IMR-90 (cell line): Measurements from ENCODE around the gene NPAS3.

Source experiments
- MAZ ChIP-seq: IDR thresholded peaks from 2 replicates; pipeline ENCODE4 v1.6.1; 2012; ENCODE audit warnings: low read depth, mild to moderate bottlenecking, low read length, improper control_type of control experiment, moderate library complexity, borderline replicate concordance
- NFE2L2 ChIP-seq: fragments of 150-350 bp; IDR thresholded peaks from 2 replicates; pipeline ENCODE4 v1.6.1; 2016; ENCODE audit warnings: low read depth, mild to moderate bottlenecking, low read length
- POLR2A ChIP-seq: IDR thresholded peaks from 2 replicates; pipeline ENCODE4 v1.6.1; 2012; ENCODE audit warnings: mild to moderate bottlenecking, low read depth, low read length
- TF ChIP-seq, protein P1 (sequence below): conservative IDR thresholded peaks from 2 replicates; pipeline ENCODE4 v1.5.1; 2012; ENCODE audit warnings: mild to moderate bottlenecking, low read depth, low read length, improper control_type of control experiment

DNA sequence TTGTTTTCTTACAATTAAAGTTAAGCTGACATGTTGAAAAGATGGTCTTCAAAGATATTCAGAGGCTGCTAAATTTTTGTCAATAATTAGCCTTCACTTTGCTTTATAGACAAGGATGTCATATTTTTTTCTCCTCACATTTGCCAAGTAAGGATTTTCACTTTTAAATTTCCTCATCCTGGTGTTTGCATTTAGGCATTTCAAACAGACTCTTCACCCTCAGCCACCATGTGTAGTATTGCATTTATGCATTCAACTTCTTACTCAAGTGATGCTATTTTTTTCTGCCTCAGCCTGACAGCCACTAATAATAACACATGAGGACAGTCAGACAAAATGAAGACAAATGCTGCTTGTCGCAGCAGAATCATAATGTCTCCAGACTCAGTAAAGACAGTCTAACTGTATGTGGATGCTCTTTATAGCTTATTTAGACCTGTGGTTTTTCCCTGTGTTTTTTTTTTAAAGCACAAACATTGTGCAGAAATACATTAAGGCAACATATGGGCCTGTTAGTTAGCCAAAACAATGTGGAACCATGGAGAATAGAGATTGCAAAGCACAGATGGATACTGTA is 481.5 kb downstream of the NPAS3 start:
- TF ChIP-seq, protein P1, sequence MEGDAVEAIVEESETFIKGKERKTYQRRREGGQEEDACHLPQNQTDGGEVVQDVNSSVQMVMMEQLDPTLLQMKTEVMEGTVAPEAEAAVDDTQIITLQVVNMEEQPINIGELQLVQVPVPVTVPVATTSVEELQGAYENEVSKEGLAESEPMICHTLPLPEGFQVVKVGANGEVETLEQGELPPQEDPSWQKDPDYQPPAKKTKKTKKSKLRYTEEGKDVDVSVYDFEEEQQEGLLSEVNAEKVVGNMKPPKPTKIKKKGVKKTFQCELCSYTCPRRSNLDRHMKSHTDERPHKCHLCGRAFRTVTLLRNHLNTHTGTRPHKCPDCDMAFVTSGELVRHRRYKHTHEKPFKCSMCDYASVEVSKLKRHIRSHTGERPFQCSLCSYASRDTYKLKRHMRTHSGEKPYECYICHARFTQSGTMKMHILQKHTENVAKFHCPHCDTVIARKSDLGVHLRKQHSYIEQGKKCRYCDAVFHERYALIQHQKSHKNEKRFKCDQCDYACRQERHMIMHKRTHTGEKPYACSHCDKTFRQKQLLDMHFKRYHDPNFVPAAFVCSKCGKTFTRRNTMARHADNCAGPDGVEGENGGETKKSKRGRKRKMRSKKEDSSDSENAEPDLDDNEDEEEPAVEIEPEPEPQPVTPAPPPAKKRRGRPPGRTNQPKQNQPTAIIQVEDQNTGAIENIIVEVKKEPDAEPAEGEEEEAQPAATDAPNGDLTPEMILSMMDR: no peak
- TF ChIP-seq POLR2A: no peak
- TF ChIP-seq NFE2L2: no peak
- no peak for TF ChIP-seq MAZ
